ENCODE measurements around the gene BMP2.

The BMP2 gene

GRCh38 chr20:6768228-6769140 is 998 bp downstream of the BMP2 start:
- DNase-seq, result no peak

- DNase-seq, result no peak
Measured at GRCh38 chr20:6769903-6770785, 2.7 kb downstream of the BMP2 start.

GRCh38 chr20:6770786-6771100 is 3.3 kb downstream of the BMP2 start:
- no peak for DNase-seq

GRCh38 chr20:6780433-6781190 is 13.1 kb downstream of the BMP2 start:
- no peak for DNase-seq

- DNase-seq, result no peak
Measured at GRCh38 chr20:6783752-6784151, 16.3 kb downstream of the BMP2 start.

GRCh38 chr20:6784210-6784631 is 16.7 kb downstream of the BMP2 start:
- DNase-seq, result no peak

GRCh38 chr20:6784767-6785166 is 17.3 kb downstream of the BMP2 start:
- DNase-seq, result no peak

GRCh38 chr20:6786548-6786947 is 19.1 kb downstream of the BMP2 start:
- DNase-seq, result no peak

- DNase-seq, result no peak
Measured at GRCh38 chr20:6792789-6793188, 25.3 kb downstream of the BMP2 start.

- DNase-seq, result no peak
Measured at GRCh38 chr20:6802227-6802626, 34.7 kb downstream of the BMP2 start.

- no peak for DNase-seq
Measured at GRCh38 chr20:6806275-6806674, 38.8 kb downstream of the BMP2 start.

GRCh38 chr20:6811262-6812035 is 44.0 kb downstream of the BMP2 start:
- no peak for DNase-seq

- no peak for DNase-seq
Measured at GRCh38 chr20:6812530-6812929, 45.0 kb downstream of the BMP2 start.

GRCh38 chr20:6814945-6815344 is 47.5 kb downstream of the BMP2 start:
- DNase-seq, result no peak

- no peak for DNase-seq
Measured at GRCh38 chr20:6818033-6818808, 50.7 kb downstream of the BMP2 start.

- no peak for DNase-seq
Measured at GRCh38 chr20:6819599-6819998, 52.1 kb downstream of the BMP2 start.

GRCh38 chr20:6824401-6824800 is 56.9 kb downstream of the BMP2 start:
- no peak for DNase-seq

- no peak for DNase-seq
Measured at GRCh38 chr20:6827472-6827871, 60.0 kb downstream of the BMP2 start.

- DNase-seq, result peak; percentile 6 to 19
Measured at GRCh38 chr20:6828794-6829423, 61.4 kb downstream of the BMP2 start.

- DNase-seq, result no peak
Measured at GRCh38 chr20:6829510-6830116, 62.1 kb downstream of the BMP2 start.

All from CD4-positive, alpha-beta T cell treated with Interleukin-1 beta for 1 hour (primary cell).